GM23338 (cell line): Measurements from ENCODE around the gene CCDC24. TPM values are rescaled to one million over a fixed set of nuclear protein-coding genes. Genes with fewer than 3 reads are reported as not detected.

ENCODE experiments used
- ATAC-seq: fragments of 200-7000 bp; cut with Tn5 transposase; 3 replicates; pipeline ENCODE4 v1.9.1; 2020
- DNase-seq: peaks from one replicate; pipeline ENCODE4 v3.0.0-alpha.2; 2015; ENCODE audit warnings: low spot score
- H2AFZ ChIP-seq: fragments of 200-600 bp; sonication (generic); 2 replicates; pipeline ENCODE4 v1.8.0; 2016; ENCODE audit warnings: antibody characterized with exemption, mild to moderate bottlenecking, moderate library complexity
- H3F3A ChIP-seq: fragments of 200-600 bp; sonication (generic); replicated peaks from 2 replicates; pipeline ENCODE4 v1.8.0; 2017; ENCODE audit warnings: antibody characterized with exemption, mixed run types, low read depth
- H3K27ac ChIP-seq: fragments of 200-600 bp; sonication (generic); 2 replicates; pipeline ENCODE4 v1.6.1; 2016; ENCODE audit warnings: low read depth
- H3K27me3 ChIP-seq: fragments of 200-600 bp; sonication (generic); 2 replicates; pipeline ENCODE4 v1.8.0; 2016; ENCODE audit warnings: mild to moderate bottlenecking, mixed run types, moderate library complexity; ENCODE audit not compliant: insufficient read depth
- H3K36me3 ChIP-seq: fragments of 200-600 bp; sonication (generic); 2 replicates; pipeline ENCODE4 v1.8.0; 2016; ENCODE audit warnings: mild to moderate bottlenecking; ENCODE audit not compliant: insufficient read depth
- H3K4me1 ChIP-seq: fragments of 200-600 bp; sonication (generic); 2 replicates; pipeline ENCODE4 v1.8.0; 2016; ENCODE audit warnings: mild to moderate bottlenecking, moderate library complexity; ENCODE audit not compliant: insufficient read depth
- H3K4me2 ChIP-seq: fragments of 200-600 bp; sonication (generic); 2 replicates; pipeline ENCODE4 v1.7.1; 2017; ENCODE audit warnings: mixed run types
- H3K4me3 ChIP-seq: fragments of 200-600 bp; sonication (generic); 2 replicates; pipeline ENCODE4 v1.6.1; 2016; ENCODE audit warnings: mixed run types
- H3K79me2 ChIP-seq: fragments of 200-600 bp; sonication (generic); replicated peaks from 2 replicates; pipeline ENCODE4 v1.8.0; 2017; ENCODE audit warnings: mild to moderate bottlenecking; ENCODE audit not compliant: insufficient read depth
- H3K9me2 ChIP-seq: fragments of 200-600 bp; sonication (generic); 2 replicates; pipeline ENCODE4 v1.8.0; 2017; ENCODE audit not compliant: insufficient read depth
- H4K20me1 ChIP-seq: fragments of 200-600 bp; sonication (generic); replicated peaks from 2 replicates; pipeline ENCODE4 v1.8.0; 2017; ENCODE audit warnings: mild to moderate bottlenecking; ENCODE audit not compliant: insufficient read depth
- H3K27ac Mint-ChIP-seq: 2 replicates; pipeline ENCODE4 v1.8.0; 2020; ENCODE audit warnings: inconsistent platforms, mild to moderate bottlenecking, moderate library complexity, mixed read lengths
- H3K27me3 Mint-ChIP-seq: 3 replicates; pipeline ENCODE4 v1.8.0; 2022; ENCODE audit warnings: low read depth, mild to moderate bottlenecking, moderate library complexity, mixed read lengths, inconsistent platforms; ENCODE audit not compliant: insufficient read depth, poor library complexity
- H3K36me3 Mint-ChIP-seq: 3 replicates; pipeline ENCODE4 v1.8.0; 2021; ENCODE audit warnings: low read depth, mild to moderate bottlenecking, inconsistent platforms, moderate library complexity, mixed read lengths
- H3K4me1 Mint-ChIP-seq: 3 replicates; pipeline ENCODE4 v1.8.0; 2020; ENCODE audit warnings: mild to moderate bottlenecking, inconsistent platforms, mixed read lengths
- H3K4me3 Mint-ChIP-seq: 3 replicates; pipeline ENCODE4 v1.8.0; 2021; ENCODE audit warnings: moderate library complexity, mild to moderate bottlenecking, inconsistent platforms, mixed read lengths
- H3K9me3 Mint-ChIP-seq: 3 replicates; pipeline ENCODE4 v1.8.0; 2020; ENCODE audit warnings: moderate library complexity, mild to moderate bottlenecking, inconsistent platforms, mixed read lengths
- EZH2 ChIP-seq: fragments of 200-600 bp; sonication (generic); IDR thresholded peaks from one replicate; pipeline ENCODE4 v1.8.0; 2017; ENCODE audit warnings: antibody characterized with exemption, mild to moderate bottlenecking, low read depth; ENCODE audit not compliant: unreplicated experiment
- EZH2phosphoT487 ChIP-seq: fragments of 200-600 bp; sonication (generic); IDR thresholded peaks from one replicate; pipeline ENCODE4 v1.8.1; 2018; ENCODE audit warnings: antibody characterized with exemption; ENCODE audit not compliant: unreplicated experiment
- JUNB ChIP-seq: IDR thresholded peaks from one replicate; pipeline ENCODE4 v1.6.1; 2016; ENCODE audit warnings: antibody characterized with exemption; ENCODE audit not compliant: unreplicated experiment
- NANOG ChIP-seq: IDR thresholded peaks from 2 replicates; pipeline ENCODE4 v1.6.1; 2016; ENCODE audit warnings: antibody characterized with exemption, borderline replicate concordance
- POLR2AphosphoS5 ChIP-seq: IDR thresholded peaks from 2 replicates; pipeline ENCODE4 v1.6.1; 2016; ENCODE audit warnings: antibody characterized with exemption, low read depth
- STAT1 ChIP-seq: IDR thresholded peaks from one replicate; pipeline ENCODE4 v1.6.1; 2016; ENCODE audit warnings: antibody characterized with exemption; ENCODE audit not compliant: unreplicated experiment
- ZNF114 ChIP-seq: fragments of 250-450 bp; sonication (Bioruptor Pico); IDR thresholded peaks from 2 replicates; pipeline ENCODE4 v1.5.0; 2020; ENCODE audit warnings: mild to moderate bottlenecking, moderate library complexity
- polyA plus RNA-seq: library from polyadenylated mRNA; unstranded; fragments of >200 nt; fragmentation: Nextera tagmentation; extraction: Ambion mirVana; gene quantifications from 2 replicates; pipeline ENCODE4 v1.2.1, GENCODE V29; 2016
- total RNA-seq: library from RNA; depleted of rRNA; stranded (reverse); fragments of >200 nt; shearing (Covaris generic); gene quantifications from 2 replicates; pipeline ENCODE4 v1.2.3, GENCODE V29; 2014
- TF ChIP-seq, protein P1 (sequence below), 2 experiments: fragments of 200-600 bp in 1 of 2; sonication (generic) in 1 of 2; conservative IDR thresholded peaks; 2 replicates each; pipeline versions ENCODE4 v1.5.1 to v1.6.1; 2016 to 2017; ENCODE audit warnings: antibody characterized with exemption in 2 of 2, low read depth in 2 of 2, mild to moderate bottlenecking in 2 of 2, moderate library complexity in 1 of 2
- TF ChIP-seq, protein P2 (sequence below): IDR thresholded peaks from one replicate; pipeline ENCODE4 v1.6.1; 2018; ENCODE audit warnings: antibody characterized with exemption; ENCODE audit not compliant: unreplicated experiment
- TF ChIP-seq, protein P3 (sequence below): IDR thresholded peaks from 2 replicates; pipeline ENCODE4 v1.6.1; 2016; ENCODE audit warnings: antibody characterized with exemption
- TF ChIP-seq, protein P4 (sequence below): fragments of 250-450 bp; sonication (Bioruptor Pico); IDR thresholded peaks from 2 replicates; pipeline ENCODE4 v1.5.0; 2020; ENCODE audit warnings: mild to moderate bottlenecking, moderate library complexity

The CCDC24 gene
- total and polyA plus RNA-seq, 2 experiments from 2014 or later, result 8.3 to 17.2 TPM

DNA sequence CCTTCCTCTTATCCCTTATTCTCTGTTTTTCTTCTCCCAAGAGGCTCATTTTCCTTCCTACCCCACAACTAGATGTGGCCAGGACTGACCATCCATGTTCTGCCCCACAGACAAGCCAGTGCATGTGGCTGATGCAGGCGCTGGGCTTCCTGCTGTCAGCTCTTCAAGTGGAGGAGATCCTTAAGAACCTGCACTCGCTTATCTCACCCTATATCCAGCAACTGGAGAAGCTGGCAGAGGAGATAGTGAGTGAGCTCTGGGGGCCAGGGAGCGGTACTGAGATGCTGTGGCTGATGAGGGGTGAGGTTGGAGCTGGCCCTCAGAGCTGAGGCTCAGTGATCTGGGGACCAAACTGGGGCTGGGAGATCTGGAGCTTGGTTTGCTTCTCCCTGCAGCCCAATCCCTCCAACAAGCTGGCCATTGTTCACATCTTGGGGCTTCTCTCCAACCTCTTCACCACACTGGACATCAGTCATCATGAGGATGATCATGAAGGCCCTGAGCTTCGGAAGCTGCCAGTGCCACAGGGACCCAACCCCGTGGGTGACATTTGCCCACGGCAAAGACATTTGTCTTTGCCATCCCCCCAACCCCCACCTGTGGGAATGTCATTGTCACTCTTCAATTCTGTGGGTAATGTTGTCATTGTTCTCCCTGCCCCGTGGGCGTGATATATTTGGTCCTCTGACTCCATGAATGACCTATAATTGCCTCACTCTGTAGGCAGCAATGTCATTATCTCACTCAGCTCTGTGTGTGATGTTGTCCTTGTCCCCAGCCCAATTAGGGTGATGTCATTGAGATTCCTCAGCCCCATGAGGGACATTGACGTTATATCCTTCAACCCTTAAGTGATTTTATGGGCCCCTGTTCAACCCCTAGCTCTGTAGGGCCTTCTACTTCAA is 32.8 kb upstream of the CCDC24 start (continued):
- TF ChIP-seq, protein P1, sequence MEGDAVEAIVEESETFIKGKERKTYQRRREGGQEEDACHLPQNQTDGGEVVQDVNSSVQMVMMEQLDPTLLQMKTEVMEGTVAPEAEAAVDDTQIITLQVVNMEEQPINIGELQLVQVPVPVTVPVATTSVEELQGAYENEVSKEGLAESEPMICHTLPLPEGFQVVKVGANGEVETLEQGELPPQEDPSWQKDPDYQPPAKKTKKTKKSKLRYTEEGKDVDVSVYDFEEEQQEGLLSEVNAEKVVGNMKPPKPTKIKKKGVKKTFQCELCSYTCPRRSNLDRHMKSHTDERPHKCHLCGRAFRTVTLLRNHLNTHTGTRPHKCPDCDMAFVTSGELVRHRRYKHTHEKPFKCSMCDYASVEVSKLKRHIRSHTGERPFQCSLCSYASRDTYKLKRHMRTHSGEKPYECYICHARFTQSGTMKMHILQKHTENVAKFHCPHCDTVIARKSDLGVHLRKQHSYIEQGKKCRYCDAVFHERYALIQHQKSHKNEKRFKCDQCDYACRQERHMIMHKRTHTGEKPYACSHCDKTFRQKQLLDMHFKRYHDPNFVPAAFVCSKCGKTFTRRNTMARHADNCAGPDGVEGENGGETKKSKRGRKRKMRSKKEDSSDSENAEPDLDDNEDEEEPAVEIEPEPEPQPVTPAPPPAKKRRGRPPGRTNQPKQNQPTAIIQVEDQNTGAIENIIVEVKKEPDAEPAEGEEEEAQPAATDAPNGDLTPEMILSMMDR (conservative IDR thresholded peaks at IDR 0.05; ENCODE audit: low read depth in 2 of 2), result no peak
- TF ChIP-seq STAT1 (no peak), ZNF114 (CRISPR knock-in tag) (no peak), NANOG (no peak), JUNB (no peak)
- TF ChIP-seq, protein P2, sequence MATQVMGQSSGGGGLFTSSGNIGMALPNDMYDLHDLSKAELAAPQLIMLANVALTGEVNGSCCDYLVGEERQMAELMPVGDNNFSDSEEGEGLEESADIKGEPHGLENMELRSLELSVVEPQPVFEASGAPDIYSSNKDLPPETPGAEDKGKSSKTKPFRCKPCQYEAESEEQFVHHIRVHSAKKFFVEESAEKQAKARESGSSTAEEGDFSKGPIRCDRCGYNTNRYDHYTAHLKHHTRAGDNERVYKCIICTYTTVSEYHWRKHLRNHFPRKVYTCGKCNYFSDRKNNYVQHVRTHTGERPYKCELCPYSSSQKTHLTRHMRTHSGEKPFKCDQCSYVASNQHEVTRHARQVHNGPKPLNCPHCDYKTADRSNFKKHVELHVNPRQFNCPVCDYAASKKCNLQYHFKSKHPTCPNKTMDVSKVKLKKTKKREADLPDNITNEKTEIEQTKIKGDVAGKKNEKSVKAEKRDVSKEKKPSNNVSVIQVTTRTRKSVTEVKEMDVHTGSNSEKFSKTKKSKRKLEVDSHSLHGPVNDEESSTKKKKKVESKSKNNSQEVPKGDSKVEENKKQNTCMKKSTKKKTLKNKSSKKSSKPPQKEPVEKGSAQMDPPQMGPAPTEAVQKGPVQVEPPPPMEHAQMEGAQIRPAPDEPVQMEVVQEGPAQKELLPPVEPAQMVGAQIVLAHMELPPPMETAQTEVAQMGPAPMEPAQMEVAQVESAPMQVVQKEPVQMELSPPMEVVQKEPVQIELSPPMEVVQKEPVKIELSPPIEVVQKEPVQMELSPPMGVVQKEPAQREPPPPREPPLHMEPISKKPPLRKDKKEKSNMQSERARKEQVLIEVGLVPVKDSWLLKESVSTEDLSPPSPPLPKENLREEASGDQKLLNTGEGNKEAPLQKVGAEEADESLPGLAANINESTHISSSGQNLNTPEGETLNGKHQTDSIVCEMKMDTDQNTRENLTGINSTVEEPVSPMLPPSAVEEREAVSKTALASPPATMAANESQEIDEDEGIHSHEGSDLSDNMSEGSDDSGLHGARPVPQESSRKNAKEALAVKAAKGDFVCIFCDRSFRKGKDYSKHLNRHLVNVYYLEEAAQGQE, result no peak
- TF ChIP-seq, protein P3, sequence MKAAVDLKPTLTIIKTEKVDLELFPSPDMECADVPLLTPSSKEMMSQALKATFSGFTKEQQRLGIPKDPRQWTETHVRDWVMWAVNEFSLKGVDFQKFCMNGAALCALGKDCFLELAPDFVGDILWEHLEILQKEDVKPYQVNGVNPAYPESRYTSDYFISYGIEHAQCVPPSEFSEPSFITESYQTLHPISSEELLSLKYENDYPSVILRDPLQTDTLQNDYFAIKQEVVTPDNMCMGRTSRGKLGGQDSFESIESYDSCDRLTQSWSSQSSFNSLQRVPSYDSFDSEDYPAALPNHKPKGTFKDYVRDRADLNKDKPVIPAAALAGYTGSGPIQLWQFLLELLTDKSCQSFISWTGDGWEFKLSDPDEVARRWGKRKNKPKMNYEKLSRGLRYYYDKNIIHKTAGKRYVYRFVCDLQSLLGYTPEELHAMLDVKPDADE, result no peak

DNA sequence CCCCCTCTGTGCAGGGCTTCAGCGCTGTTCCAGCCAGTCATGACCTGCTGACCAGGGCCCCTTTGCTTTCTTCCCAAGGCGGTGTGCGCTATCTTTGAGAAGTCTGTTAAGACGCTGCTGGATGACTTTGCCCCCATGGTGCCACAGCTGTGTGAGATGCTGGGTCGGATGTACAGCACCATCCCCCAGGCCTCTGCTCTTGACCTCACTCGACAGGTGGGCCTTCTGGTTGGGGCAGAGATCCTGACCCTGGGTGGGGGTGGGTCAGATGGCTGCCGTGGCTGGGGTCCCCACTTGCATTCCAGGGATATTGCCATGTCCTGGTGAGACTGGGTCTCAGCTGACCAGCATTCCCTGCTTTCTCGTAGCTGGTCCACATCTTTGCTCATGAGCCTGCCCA is 30.6 kb upstream of the CCDC24 start:
- no peaks in the 10 kb centered on the region for H3K27me3 ChIP-seq
- H3K9me2 ChIP-seq, result no peaks in the 10 kb centered on the region
- Mint-ChIP-seq H3K4me3 (no peak overlapping the region), H3K27ac (no peak overlapping the region), H3K4me1 (no peaks in the 10 kb centered on the region), H3K27me3 (peaks cover 9% of the 10 kb centered on the region), H3K36me3 (no peaks in the 10 kb centered on the region; the same call in 1 of the 3 replicates), H3K9me3 (no peaks in the 10 kb centered on the region)
- no peaks in the 10 kb centered on the region for H3K79me2 ChIP-seq
- ATAC-seq (no peak), DNase-seq (no peak)
- no peak overlapping the region for H3K4me3 ChIP-seq
- H3K36me3 ChIP-seq, result no peaks in the 10 kb centered on the region
- H2AFZ ChIP-seq, result no peak overlapping the region
- no peaks in the 10 kb centered on the region for H3K4me1 ChIP-seq
- H4K20me1 ChIP-seq, result no peaks in the 10 kb centered on the region
- no peak overlapping the region for H3K4me2 ChIP-seq
- no peaks in the 10 kb centered on the region for H3F3A ChIP-seq
- H3K27ac ChIP-seq, result no peak overlapping the region
- TF ChIP-seq POLR2AphosphoS5 (no peak), EZH2phosphoT487 (no peak), STAT1 (no peak), NANOG (no peak), EZH2 (no peak)
- TF ChIP-seq, protein P4, sequence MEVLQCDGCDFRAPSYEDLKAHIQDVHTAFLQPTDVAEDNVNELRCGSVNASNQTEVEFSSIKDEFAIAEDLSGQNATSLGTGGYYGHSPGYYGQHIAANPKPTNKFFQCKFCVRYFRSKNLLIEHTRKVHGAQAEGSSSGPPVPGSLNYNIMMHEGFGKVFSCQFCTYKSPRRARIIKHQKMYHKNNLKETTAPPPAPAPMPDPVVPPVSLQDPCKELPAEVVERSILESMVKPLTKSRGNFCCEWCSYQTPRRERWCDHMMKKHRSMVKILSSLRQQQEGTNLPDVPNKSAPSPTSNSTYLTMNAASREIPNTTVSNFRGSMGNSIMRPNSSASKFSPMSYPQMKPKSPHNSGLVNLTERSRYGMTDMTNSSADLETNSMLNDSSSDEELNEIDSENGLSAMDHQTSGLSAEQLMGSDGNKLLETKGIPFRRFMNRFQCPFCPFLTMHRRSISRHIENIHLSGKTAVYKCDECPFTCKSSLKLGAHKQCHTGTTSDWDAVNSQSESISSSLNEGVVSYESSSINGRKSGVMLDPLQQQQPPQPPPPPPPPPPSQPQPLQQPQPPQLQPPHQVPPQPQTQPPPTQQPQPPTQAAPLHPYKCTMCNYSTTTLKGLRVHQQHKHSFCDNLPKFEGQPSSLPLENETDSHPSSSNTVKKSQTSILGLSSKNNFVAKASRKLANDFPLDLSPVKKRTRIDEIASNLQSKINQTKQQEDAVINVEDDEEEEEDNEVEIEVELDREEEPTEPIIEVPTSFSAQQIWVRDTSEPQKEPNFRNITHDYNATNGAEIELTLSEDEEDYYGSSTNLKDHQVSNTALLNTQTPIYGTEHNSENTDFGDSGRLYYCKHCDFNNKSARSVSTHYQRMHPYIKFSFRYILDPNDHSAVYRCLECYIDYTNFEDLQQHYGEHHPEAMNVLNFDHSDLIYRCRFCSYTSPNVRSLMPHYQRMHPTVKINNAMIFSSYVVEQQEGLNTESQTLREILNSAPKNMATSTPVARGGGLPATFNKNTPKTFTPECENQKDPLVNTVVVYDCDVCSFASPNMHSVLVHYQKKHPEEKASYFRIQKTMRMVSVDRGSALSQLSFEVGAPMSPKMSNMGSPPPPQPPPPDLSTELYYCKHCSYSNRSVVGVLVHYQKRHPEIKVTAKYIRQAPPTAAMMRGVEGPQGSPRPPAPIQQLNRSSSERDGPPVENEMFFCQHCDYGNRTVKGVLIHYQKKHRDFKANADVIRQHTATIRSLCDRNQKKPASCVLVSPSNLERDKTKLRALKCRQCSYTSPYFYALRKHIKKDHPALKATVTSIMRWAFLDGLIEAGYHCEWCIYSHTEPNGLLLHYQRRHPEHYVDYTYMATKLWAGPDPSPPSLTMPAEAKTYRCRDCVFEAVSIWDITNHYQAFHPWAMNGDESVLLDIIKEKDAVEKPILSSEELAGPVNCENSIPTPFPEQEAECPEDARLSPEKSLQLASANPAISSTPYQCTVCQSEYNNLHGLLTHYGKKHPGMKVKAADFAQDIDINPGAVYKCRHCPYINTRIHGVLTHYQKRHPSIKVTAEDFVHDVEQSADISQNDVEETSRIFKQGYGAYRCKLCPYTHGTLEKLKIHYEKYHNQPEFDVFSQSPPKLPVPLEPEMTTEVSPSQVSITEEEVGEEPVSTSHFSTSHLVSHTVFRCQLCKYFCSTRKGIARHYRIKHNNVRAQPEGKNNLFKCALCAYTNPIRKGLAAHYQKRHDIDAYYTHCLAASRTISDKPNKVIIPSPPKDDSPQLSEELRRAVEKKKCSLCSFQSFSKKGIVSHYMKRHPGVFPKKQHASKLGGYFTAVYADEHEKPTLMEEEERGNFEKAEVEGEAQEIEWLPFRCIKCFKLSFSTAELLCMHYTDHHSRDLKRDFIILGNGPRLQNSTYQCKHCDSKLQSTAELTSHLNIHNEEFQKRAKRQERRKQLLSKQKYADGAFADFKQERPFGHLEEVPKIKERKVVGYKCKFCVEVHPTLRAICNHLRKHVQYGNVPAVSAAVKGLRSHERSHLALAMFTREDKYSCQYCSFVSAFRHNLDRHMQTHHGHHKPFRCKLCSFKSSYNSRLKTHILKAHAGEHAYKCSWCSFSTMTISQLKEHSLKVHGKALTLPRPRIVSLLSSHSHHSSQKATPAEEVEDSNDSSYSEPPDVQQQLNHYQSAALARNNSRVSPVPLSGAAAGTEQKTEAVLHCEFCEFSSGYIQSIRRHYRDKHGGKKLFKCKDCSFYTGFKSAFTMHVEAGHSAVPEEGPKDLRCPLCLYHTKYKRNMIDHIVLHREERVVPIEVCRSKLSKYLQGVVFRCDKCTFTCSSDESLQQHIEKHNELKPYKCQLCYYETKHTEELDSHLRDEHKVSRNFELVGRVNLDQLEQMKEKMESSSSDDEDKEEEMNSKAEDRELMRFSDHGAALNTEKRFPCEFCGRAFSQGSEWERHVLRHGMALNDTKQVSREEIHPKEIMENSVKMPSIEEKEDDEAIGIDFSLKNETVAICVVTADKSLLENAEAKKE (CRISPR knock-in tag), result no peak
